Activated CD8-positive, alpha-beta T cell treated with anti-CD3 and anti-CD28 coated beads for 36 hours (primary cell): ENCODE results near the gene SASH1. TPM values are rescaled to one million over a fixed set of nuclear protein-coding genes. Genes with fewer than 3 reads are reported as not detected.
"Not testable (repeated sequence)": the region's sequence is repeated elsewhere in the genome, so short reads cannot be mapped to it uniquely, and the experiment has no call there.

Source experiments
- ATAC-seq: fragments of 200-7000 bp; cut with Tn5 transposase; one replicate; pipeline ENCODE4 v1.10.0; 2021; ENCODE audit warnings: mild to moderate bottlenecking, moderate library complexity
- CTCF ChIA-PET: fragments of 350-600 bp; sonication (Branson Sonifier 250); formaldehyde crosslinking; loops from one replicate; lab custom pipeline; 2021; ENCODE audit warnings: antibody characterized with exemption; lab: Charles Lee
- POLR2A ChIA-PET: fragments of 350-600 bp; sonication (Branson Sonifier 250); formaldehyde crosslinking; loops from one replicate; lab custom pipeline; 2021; ENCODE audit warnings: antibody characterized with exemption; lab: Charles Lee
- DNase-seq: peaks from one replicate; pipeline ENCODE4 v3.0.0-alpha.2; 2020
- H3K27ac Mint-ChIP-seq: one replicate; pipeline ENCODE4 v1.8.0; 2021; ENCODE audit warnings: mild to moderate bottlenecking, mixed read lengths
- H3K27me3 Mint-ChIP-seq: one replicate; pipeline ENCODE4 v1.8.0; 2021; ENCODE audit warnings: mixed read lengths
- H3K36me3 Mint-ChIP-seq: one replicate; pipeline ENCODE4 v1.8.0; 2021; ENCODE audit warnings: low read depth, mixed read lengths
- H3K4me1 Mint-ChIP-seq: one replicate; pipeline ENCODE4 v1.8.0; 2021; ENCODE audit warnings: low read depth, mixed read lengths
- H3K4me3 Mint-ChIP-seq: one replicate; pipeline ENCODE4 v1.8.0; 2021; ENCODE audit warnings: mild to moderate bottlenecking, moderate library complexity, mixed read lengths
- H3K9me3 Mint-ChIP-seq: one replicate; pipeline ENCODE4 v1.8.0; 2021; ENCODE audit warnings: mixed read lengths
- CTCF ChIP-seq: fragments of 200-600 bp; IDR thresholded peaks from one replicate; pipeline ENCODE4 v1.8.0; 2022; ENCODE audit warnings: antibody characterized with exemption, mild to moderate bottlenecking
- intact Hi-C: fragments of 100-400 bp; cut with micrococcal nuclease; formaldehyde crosslinking; loops from one replicate; pipeline ENCODE4 v1.10.0; 2022
- total RNA-seq, 2 experiments: library from RNA; stranded (reverse); gene quantifications; one replicate each; pipeline ENCODE4 v1.2.3, GENCODE V29; 2021

Gene SASH1
- total RNA-seq, 2 experiments from 2014 or later: 0.04 to 0.05 TPM

GRCh38 chr6:148583631-148584030 lies 241.0 kb downstream of the SASH1 start:
- H3K27ac Mint-ChIP-seq: no peak overlapping the region
- ChIA-PET CTCF (interaction anchor here (1.0 kb wide), 1 partner anchor 282 kb away, joined by 3 read pairs; no protein-coding TSS in a partner anchor), POLR2A (no interaction called here)
- no peak for DNase-seq
- no peak for ATAC-seq
- intact Hi-C loops: no loop called here
- no peaks in the 10 kb centered on the region for H3K4me1 Mint-ChIP-seq
- peaks cover 1% of the 10 kb centered on the region for H3K36me3 Mint-ChIP-seq
- H3K4me3 Mint-ChIP-seq: no peak overlapping the region
- peaks cover 22% of the 10 kb centered on the region for H3K9me3 Mint-ChIP-seq
- TF ChIP-seq CTCF: no peak
- H3K27me3 Mint-ChIP-seq: peaks cover 46% of the 10 kb centered on the region

GRCh38 chr6:148585641-148586040 lies 243.0 kb downstream of the SASH1 start:
- CTCF ChIA-PET, intact Hi-C loops, H3K4me3 Mint-ChIP-seq, H3K4me1 Mint-ChIP-seq, H3K36me3 Mint-ChIP-seq, H3K27ac Mint-ChIP-seq, POLR2A ChIA-PET, ATAC-seq, DNase-seq: not testable (repeated sequence)
- Mint-ChIP-seq H3K9me3 (peaks cover 22% of the 10 kb centered on the region), H3K27me3 (peaks cover 38% of the 10 kb centered on the region)

DNA sequence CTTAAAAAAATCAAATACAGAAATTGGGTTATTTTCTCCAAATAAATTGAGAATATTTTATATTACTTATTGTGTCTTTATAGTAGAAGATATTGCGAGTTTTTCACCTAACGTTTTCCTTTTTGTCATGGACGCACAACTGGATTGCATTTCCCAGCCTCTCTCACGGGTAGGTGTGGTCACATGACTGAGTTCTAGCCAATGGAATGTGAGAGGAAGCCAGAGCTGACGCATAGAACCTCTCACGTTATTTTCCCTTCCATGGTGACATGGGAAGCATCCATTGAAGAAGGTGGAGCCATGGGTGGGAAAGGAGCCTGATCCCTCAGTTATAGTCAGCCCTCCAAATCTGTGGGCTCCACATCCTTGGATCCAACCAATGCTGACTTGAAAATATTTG lies 248.2 kb downstream of the SASH1 start:
- peaks cover 2% of the 10 kb centered on the region for H3K4me1 Mint-ChIP-seq
- no peak for DNase-seq
- H3K4me3 Mint-ChIP-seq: no peak overlapping the region
- intact Hi-C loops: no loop called here
- no peaks in the 10 kb centered on the region for H3K36me3 Mint-ChIP-seq
- CTCF ChIA-PET: no interaction called here
- POLR2A ChIA-PET: interaction anchor here (1.0 kb wide), 1 partner anchor 15 kb away, joined by 3 read pairs; no protein-coding TSS in a partner anchor
- TF ChIP-seq CTCF: no peak
- peaks cover 10% of the 10 kb centered on the region for H3K9me3 Mint-ChIP-seq
- peaks cover 20% of the 10 kb centered on the region for H3K27me3 Mint-ChIP-seq
- no peak for ATAC-seq
- no peak overlapping the region for H3K27ac Mint-ChIP-seq

DNA sequence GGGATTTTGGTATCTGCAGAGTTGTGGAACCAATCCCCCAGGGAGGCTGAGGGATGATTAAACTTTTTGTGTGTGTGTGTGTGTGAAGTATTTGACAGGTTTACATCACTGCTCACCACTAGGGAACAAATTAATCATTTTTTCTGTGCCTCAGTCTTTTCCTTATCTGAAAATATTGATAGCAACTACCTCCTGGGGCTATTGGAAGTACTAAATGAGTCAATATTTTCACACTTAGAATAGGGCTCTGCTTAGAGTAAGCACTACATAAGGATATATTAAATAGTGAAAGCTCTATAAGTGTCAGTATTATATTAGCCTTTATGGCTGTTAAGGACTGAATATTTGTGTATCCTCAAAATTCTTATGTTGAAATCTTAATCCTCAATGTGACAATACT lies 249.0 kb downstream of the SASH1 start:
- Mint-ChIP-seq H3K9me3 (peaks cover 3% of the 10 kb centered on the region), H3K4me3 (no peak overlapping the region), H3K27me3 (peaks cover 14% of the 10 kb centered on the region), H3K36me3 (no peaks in the 10 kb centered on the region), H3K4me1 (peaks cover 2% of the 10 kb centered on the region), H3K27ac (no peak overlapping the region)
- no peak for TF ChIP-seq CTCF
- ChIA-PET POLR2A (no interaction called here), CTCF (no interaction called here)
- DNase-seq: no peak
- intact Hi-C loops: no loop called here
- ATAC-seq: no peak

DNA sequence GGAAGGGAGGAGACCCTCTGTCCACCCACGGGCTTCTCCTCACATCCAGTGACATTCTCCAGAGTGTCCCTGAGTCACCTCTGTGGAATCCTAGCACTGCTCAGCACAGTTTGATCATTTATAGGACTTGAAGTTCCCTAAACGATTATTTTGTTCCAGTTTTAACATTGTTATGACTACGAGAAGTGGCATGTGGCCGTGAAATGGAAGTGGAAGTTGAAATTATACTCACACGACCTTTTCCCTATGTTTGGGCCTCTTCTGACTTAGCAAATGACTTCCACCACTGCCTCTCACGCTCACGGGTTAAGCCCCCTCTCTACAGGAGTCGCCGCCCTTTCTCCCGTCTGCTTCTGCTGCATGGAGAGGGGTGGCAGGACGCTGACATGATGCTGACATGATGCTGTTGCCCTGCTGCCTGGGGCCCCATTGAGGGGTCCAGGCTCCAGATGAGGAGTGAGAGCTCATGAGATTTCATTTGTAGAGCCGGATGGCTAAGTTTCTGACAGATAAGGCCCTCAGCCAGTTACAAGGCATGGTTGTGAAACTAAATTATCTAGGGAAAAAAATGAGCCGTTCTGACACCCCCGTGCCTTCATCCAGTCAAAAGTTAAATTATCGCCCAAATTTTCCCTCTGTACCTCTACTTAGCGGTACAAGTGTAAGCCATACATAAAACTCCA lies 250.6 kb downstream of the SASH1 start:
- POLR2A ChIA-PET: no interaction called here
- no peak overlapping the region for H3K4me3 Mint-ChIP-seq
- CTCF ChIA-PET: no interaction called here
- DNase-seq (no peak), ATAC-seq (no peak)
- TF ChIP-seq CTCF: no peak
- H3K36me3 Mint-ChIP-seq: no peaks in the 10 kb centered on the region
- intact Hi-C loops: no loop called here
- no peaks in the 10 kb centered on the region for H3K9me3 Mint-ChIP-seq
- no peak overlapping the region for H3K27ac Mint-ChIP-seq
- peaks cover 2% of the 10 kb centered on the region for H3K4me1 Mint-ChIP-seq
- H3K27me3 Mint-ChIP-seq: peaks cover 9% of the 10 kb centered on the region
